ENCODE results near the gene GFI1. TPM values are rescaled to one million over a fixed set of nuclear protein-coding genes. Genes with fewer than 3 reads are reported as not detected.

Gene GFI1
- total RNA-seq, 1 experiment from 2014 or later, result 0.49 TPM

DNA sequence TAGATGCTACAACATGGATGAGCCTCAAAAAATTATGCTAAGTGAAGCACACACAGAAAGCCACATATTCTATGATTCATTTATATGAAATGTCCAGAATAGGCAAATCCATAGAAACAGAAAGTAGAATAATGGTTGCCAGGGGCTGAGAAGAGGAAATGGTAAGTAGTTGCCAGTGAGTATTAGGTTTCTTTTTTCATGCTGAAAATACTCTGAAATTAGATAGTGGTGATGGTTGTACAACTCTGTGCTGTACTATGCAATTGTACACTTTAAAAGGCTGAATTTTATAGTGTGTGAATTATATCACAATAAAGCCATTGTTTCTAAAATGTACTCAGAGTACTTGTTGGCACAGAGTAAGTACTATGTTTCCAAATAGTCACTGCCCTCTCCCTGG is 15.5 kb upstream of the GFI1 start:
- Histone ChIP-seq H3K36me3 (ENCODE audit: control insufficient read depth, insufficient read depth, low read length) (no peaks in the 10 kb centered on the region), H3K27ac (ENCODE audit: low read length) (no peak overlapping the region), H3K4me1 (ENCODE audit: control insufficient read depth, insufficient read depth, low read length) (no peaks in the 10 kb centered on the region; the same call in 1 of the 2 replicates), H3K27me3 (ENCODE audit: control insufficient read depth, insufficient read depth, low read length) (no peaks in the 10 kb centered on the region), H3K9me3 (ENCODE audit: control insufficient read depth, insufficient read depth, low read depth, low read length) (no peaks in the 10 kb centered on the region), H3K4me3 (ENCODE audit: low read depth in 2 of 2, low read length in 2 of 2) (no peak overlapping the region)
- DNase-seq (ENCODE audit: low read depth, low spot score), result no peak
- POLR2A ChIA-PET, result no interaction called here
- BruUV-seq (replicated peaks), result no TSS peak
- TF ChIP-seq REST (IDR thresholded peaks at IDR 0.05; ENCODE audit: insufficient read depth in 1 of 2, low read depth in 2 of 2, low read length in 1 of 2), result no peak
- TF ChIP-seq CTCF (IDR thresholded peaks at IDR 0.05), result no peak
- TF ChIP-seq TCF7L2 (IDR thresholded peaks at IDR 0.05; ENCODE audit: low read depth, low read length), result no peak
- TF ChIP-seq SIN3A (IDR thresholded peaks at IDR 0.05; ENCODE audit: borderline replicate concordance, insufficient read depth, low read depth, low read length), result no peak
- no peak for TF ChIP-seq POLR2AphosphoS5 (IDR thresholded peaks at IDR 0.05; ENCODE audit: low read depth, low read length)
- CTCF ChIA-PET, result interaction anchor here (0.6 kb wide), 1 partner anchor 28 kb away, joined by 4 read pairs; no protein-coding TSS in a partner anchor
- in situ Hi-C loops (cut with HindIII; ENCODE audit: low pct_unique_long_range_greater_than_20kb, low sequenced_read_pairs), result no loop called here
- intact Hi-C loops (cut with micrococcal nuclease; ENCODE audit: unreplicated experiment), result no loop called here
- no peak for ATAC-seq

GRCh38 chr1:92500552-92500951 is 13.8 kb upstream of the GFI1 start:
- CTCF ChIA-PET, result no interaction called here

More at GRCh38 chr1:92500552-92500951, 13.8 kb upstream of the GFI1 start:
- BruUV-seq (replicated peaks), result no TSS peak
- Histone ChIP-seq H3K4me3 (ENCODE audit: low read depth in 2 of 2, low read length in 2 of 2) (no peak overlapping the region), H3K9me3 (ENCODE audit: control insufficient read depth, insufficient read depth, low read depth, low read length) (no peaks in the 10 kb centered on the region), H3K27ac (ENCODE audit: low read length) (no peak overlapping the region), H3K27me3 (ENCODE audit: control insufficient read depth, insufficient read depth, low read length) (no peaks in the 10 kb centered on the region), H3K4me1 (ENCODE audit: control insufficient read depth, insufficient read depth, low read length) (no peaks in the 10 kb centered on the region; the same call in 1 of the 2 replicates), H3K36me3 (ENCODE audit: control insufficient read depth, insufficient read depth, low read length) (no peaks in the 10 kb centered on the region)
- POLR2A ChIA-PET, result no interaction called here
- DNase-seq (ENCODE audit: low read depth, low spot score), result no peak
- in situ Hi-C loops (cut with HindIII; ENCODE audit: low pct_unique_long_range_greater_than_20kb, low sequenced_read_pairs) (no loop called here), intact Hi-C loops (cut with micrococcal nuclease; ENCODE audit: unreplicated experiment) (no loop called here)
- TF ChIP-seq CTCF (IDR thresholded peaks at IDR 0.05) (no peak), POLR2AphosphoS5 (IDR thresholded peaks at IDR 0.05; ENCODE audit: low read depth, low read length) (no peak), TCF7L2 (IDR thresholded peaks at IDR 0.05; ENCODE audit: low read depth, low read length) (no peak), REST (IDR thresholded peaks at IDR 0.05; ENCODE audit: insufficient read depth in 1 of 2, low read depth in 2 of 2, low read length in 1 of 2) (no peak), SIN3A (IDR thresholded peaks at IDR 0.05; ENCODE audit: borderline replicate concordance, insufficient read depth, low read depth, low read length) (no peak)
- no peak for ATAC-seq
